Bronchial epithelial cell (primary cell): ENCODE measurements around the gene ADI1. TPM values are rescaled to one million over a fixed set of nuclear protein-coding genes. Genes with fewer than 3 reads are reported as not detected.

ENCODE experiments used
- DNase-seq: peaks from one replicate; pipeline ENCODE4 v3.0.0-alpha.2; 2010; ENCODE audit warnings: low read depth
- FAIRE-seq: peaks from 2 replicates; lab custom pipeline; 2011; peaks lifted over from hg19 to GRCh38; lab: Jason Lieb, UNC
- H3K27me3 ChIP-seq: 2 replicates; pipeline ENCODE4 v1.5.1; 2011; ENCODE audit warnings: low read length; ENCODE audit not compliant: control insufficient read depth, insufficient read depth
- H3K36me3 ChIP-seq: 2 replicates; pipeline ENCODE4 v1.5.1; 2011; ENCODE audit warnings: low read length; ENCODE audit not compliant: control insufficient read depth, insufficient read depth
- H3K4me3 ChIP-seq: 2 replicates; pipeline ENCODE4 v1.5.1; 2011; ENCODE audit warnings: mild to moderate bottlenecking, low read depth, low read length, control low read depth
- CTCF ChIP-seq: IDR thresholded peaks from 2 replicates; pipeline ENCODE4 v1.5.1; 2011; ENCODE audit warnings: mild to moderate bottlenecking, moderate library complexity, low read length, control low read depth, inconsistent platforms; ENCODE audit not compliant: insufficient read depth, severe bottlenecking
- total RNA-seq: library from RNA; depleted of rRNA; stranded (reverse); fragments of >200 nt; gene quantifications from 2 replicates; pipeline ENCODE4 v1.2.1, GENCODE V29; 2014

The ADI1 gene
- total RNA-seq, 1 donor from 2014 or later = 29.5 TPM

- FAIRE-seq (no peak), DNase-seq (no peak)
- Histone ChIP-seq H3K27me3 (no peaks in the 10 kb centered on the region), H3K4me3 (no peak overlapping the region), H3K36me3 (peaks cover 27% of the 10 kb centered on the region)
- no peak for TF ChIP-seq CTCF
These were observed 51.7 kb downstream of the ADI1 start for GRCh38 chr2:3467654-3468053.

- DNase-seq = no peak
- Histone ChIP-seq H3K36me3 (peaks cover 26% of the 10 kb centered on the region), H3K4me3 (no peak overlapping the region), H3K27me3 (no peaks in the 10 kb centered on the region)
- no peak for FAIRE-seq
- TF ChIP-seq CTCF = no peak
These were observed 52.4 kb downstream of the ADI1 start for GRCh38 chr2:3466966-3467365.

- TF ChIP-seq CTCF = no peak
- no peaks in the 10 kb centered on the region for H3K27me3 ChIP-seq
- DNase-seq = no peak
- no peak for FAIRE-seq
- H3K4me3 ChIP-seq = no peak overlapping the region
- peaks cover 26% of the 10 kb centered on the region for H3K36me3 ChIP-seq
These were observed 52.9 kb downstream of the ADI1 start for GRCh38 chr2:3466482-3466863.

- H3K4me3 ChIP-seq = no peak overlapping the region
- TF ChIP-seq CTCF = no peak
- FAIRE-seq = peak; percentile 50
- peaks cover 27% of the 10 kb centered on the region for H3K36me3 ChIP-seq
- no peaks in the 10 kb centered on the region for H3K27me3 ChIP-seq
- peak; percentile 85 for DNase-seq
These were observed 53.4 kb downstream of the ADI1 start for GRCh38 chr2:3465844-3466481.

GRCh38 chr2:3465328-3465727, 54.0 kb downstream of the ADI1 start:
- Histone ChIP-seq H3K27me3 (no peaks in the 10 kb centered on the region), H3K4me3 (no peak overlapping the region), H3K36me3 (peaks cover 29% of the 10 kb centered on the region)
- FAIRE-seq (no peak), DNase-seq (no peak)
- no peak for TF ChIP-seq CTCF

GRCh38 chr2:3464401-3465005, 54.8 kb downstream of the ADI1 start:
- Histone ChIP-seq H3K36me3 (peaks cover 29% of the 10 kb centered on the region), H3K27me3 (no peaks in the 10 kb centered on the region), H3K4me3 (no peak overlapping the region)
- no peak for TF ChIP-seq CTCF
- no peak for DNase-seq
- FAIRE-seq = no peak
